Neuron (in vitro differentiated cells): ENCODE data around the gene METTL1.
"Not testable (repeated sequence)": the region's sequence is repeated elsewhere in the genome, so short reads cannot be mapped to it uniquely, and the experiment has no call there.

Experiments used
- H2AFZ ChIP-seq: one replicate; pipeline ENCODE4 v1.6.1; 2013; ENCODE audit warnings: low read depth, mild to moderate bottlenecking, inconsistent platforms, low read length, moderate library complexity
- H3K27me3 ChIP-seq: one replicate; pipeline ENCODE4 v1.6.1; 2013; ENCODE audit warnings: low read length; ENCODE audit not compliant: insufficient read depth
- H3K36me3 ChIP-seq: one replicate; pipeline ENCODE4 v1.6.1; 2013; ENCODE audit warnings: low read length; ENCODE audit not compliant: insufficient read depth
- H3K4me1 ChIP-seq: one replicate; pipeline ENCODE4 v1.6.1; 2013; ENCODE audit warnings: low read length; ENCODE audit not compliant: insufficient read depth
- H3K4me3 ChIP-seq: 2 replicates; pipeline ENCODE4 v1.5.1; 2013; ENCODE audit warnings: mild to moderate bottlenecking, low read length, moderate library complexity
- H3K9me3 ChIP-seq: one replicate; pipeline ENCODE4 v1.6.1; 2013; ENCODE audit warnings: low read length

Gene METTL1

DNA sequence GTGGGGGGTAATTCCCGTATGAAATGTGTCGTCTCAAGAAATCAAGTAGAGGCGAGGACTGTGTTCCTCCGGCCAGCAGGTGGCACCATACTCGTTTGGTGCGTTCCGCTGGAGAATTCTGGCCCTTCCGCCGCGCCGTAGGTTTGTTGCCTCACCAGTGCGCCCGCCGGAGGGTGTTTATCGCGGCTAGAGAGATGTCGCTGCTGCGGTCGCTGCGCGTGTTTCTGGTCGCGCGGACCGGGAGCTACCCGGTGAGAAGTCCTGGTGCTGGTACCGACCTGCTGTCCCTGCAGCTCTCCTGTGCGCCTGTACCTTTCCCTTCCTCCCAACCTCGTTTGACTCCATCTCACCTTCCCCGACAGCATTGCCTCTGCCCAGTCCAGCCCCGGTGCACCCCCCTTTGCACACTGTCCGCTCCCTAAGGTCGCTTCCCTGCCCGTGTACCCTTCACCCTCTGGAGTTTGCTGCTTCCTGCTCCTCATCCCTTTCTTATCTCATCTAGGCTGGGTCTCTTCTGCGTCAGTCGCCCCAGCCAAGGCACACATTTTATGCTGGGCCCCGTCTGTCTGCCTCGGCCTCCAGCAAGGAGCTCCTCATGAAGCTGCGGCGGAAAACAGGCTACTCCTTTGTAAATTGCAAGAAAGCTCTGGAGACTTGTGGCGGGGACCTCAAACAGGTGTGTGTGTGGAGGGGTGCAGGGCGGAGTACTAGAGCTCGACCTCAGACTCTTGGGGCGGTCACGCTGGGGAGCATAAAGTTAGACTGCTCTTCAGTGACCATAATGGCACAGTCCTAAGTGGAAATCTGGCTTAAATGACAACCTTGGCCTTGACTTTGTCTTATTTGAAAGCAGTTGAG lies 10.9 kb upstream of the METTL1 start, which contains the start of gene TSFM:
Gene TSFM, plus strand, starts transcription at position 180 of the 858 bp plus-strand sequence. Its CDS starts 15 bp downstream, at position 195.
- no peaks in the 10 kb centered on the region for H3K27me3 ChIP-seq
- peak within 1 kb of the TSS; percentile 94 for H3K4me3 ChIP-seq
- H3K4me1 ChIP-seq = peaks cover 5% of the 10 kb centered on the region
- peak within 1 kb of the TSS; percentile 78 for H2AFZ ChIP-seq
- H3K36me3 ChIP-seq = peaks cover 31% of the 10 kb centered on the region
- H3K9me3 ChIP-seq = no peaks in the 10 kb centered on the region

- Histone ChIP-seq H3K4me1 (peaks cover 5% of the 10 kb centered on the region), H2AFZ (no peak overlapping the region), H3K9me3 (no peaks in the 10 kb centered on the region), H3K4me3 (peak overlapping the region; percentile 94), H3K27me3 (no peaks in the 10 kb centered on the region), H3K36me3 (peaks cover 28% of the 10 kb centered on the region)
These were observed 10.3 kb upstream of the METTL1 start for GRCh38 chr12:57782243-57782607.

DNA sequence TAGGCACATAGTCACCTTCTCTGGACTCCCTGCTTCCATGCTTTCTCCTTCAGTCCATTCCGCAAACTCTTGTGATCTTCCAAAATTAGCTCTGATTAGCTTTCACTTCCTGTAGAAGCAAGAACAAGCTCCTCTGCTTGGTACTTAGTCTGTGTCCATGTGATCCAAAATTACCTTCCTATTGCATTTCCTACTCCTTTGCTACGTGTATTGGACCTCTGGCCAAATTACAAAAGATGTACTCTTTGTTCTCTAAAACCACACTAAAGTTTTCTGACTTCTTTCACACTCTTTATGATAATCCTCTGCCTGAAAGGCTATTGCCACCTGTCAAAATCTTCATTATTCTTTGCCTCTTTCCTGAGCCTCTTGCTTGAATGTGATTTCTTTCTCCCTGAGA lies 9.9 kb upstream of the METTL1 start:
- Histone ChIP-seq H3K27me3 (no peaks in the 10 kb centered on the region), H3K36me3 (peaks cover 23% of the 10 kb centered on the region)

GRCh38 chr12:57781244-57781643 lies 9.3 kb upstream of the METTL1 start:
- no peaks in the 10 kb centered on the region for H3K27me3 ChIP-seq
- H3K4me3 ChIP-seq = no peak overlapping the region
- H3K4me1 ChIP-seq = peaks cover 5% of the 10 kb centered on the region
- H3K36me3 ChIP-seq = peaks cover 19% of the 10 kb centered on the region
- no peaks in the 10 kb centered on the region for H3K9me3 ChIP-seq
- no peak overlapping the region for H2AFZ ChIP-seq

More for the DNA sequence above, 9.9 kb upstream of the METTL1 start:
- H3K4me1 ChIP-seq = peaks cover 5% of the 10 kb centered on the region
- H3K9me3 ChIP-seq = no peaks in the 10 kb centered on the region
- no peak overlapping the region for H3K4me3 ChIP-seq
- H2AFZ ChIP-seq = no peak overlapping the region

DNA sequence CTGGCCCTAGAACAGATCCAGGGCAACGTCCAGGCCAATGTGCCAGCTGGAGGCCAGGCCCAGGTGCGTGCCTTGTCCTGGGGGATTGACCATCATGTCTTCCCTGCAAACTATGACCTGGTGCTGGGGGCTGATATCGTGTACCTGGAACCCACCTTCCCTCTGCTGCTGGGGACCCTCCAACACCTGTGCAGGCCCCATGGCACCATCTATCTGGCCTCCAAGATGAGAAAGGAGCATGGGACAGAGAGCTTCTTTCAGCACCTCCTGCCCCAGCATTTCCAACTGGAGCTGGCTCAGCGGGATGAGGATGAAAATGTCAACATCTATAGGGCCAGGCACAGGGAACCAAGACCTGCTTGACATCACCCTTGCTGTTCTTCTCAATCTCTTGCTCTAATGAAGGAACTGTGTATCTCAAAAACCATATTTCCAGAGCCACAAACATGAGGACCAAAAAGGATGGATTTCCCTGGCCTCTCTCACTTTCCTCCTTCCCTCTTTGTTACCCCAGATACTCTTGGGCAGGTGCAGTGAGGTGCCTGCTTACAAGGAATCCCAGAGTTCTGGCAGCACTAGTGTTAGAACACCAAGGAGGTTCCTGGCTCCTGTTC lies 8.5 kb upstream of the METTL1 start:
- H3K4me3 ChIP-seq = no peak overlapping the region
- H3K4me1 ChIP-seq = peaks cover 5% of the 10 kb centered on the region
- H2AFZ ChIP-seq = no peak overlapping the region
- no peaks in the 10 kb centered on the region for H3K27me3 ChIP-seq
- H3K9me3 ChIP-seq = no peaks in the 10 kb centered on the region
- H3K36me3 ChIP-seq = peaks cover 10% of the 10 kb centered on the region

DNA sequence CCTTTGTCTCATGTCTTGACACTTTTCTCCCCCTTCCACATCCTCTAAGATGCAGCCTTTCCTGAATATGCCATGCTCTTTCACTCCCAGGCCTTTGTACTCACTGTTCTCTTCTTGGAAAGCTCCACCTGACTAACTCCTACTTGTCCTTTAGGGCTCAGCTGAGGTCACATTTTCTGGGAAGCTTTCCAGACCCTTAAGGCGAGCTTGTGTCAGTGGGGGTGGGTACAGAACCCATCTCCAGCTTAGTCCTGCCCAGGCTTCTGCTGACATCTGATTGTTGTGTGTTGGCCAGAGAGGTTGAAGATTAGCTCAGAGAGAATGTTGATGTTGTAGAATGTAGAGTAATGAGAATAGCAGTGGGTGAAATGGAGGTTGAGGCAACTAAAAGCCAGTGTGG lies 7.8 kb upstream of the METTL1 start:
- Histone ChIP-seq H3K9me3 (no peaks in the 10 kb centered on the region), H3K36me3 (peaks cover 9% of the 10 kb centered on the region)

DNA sequence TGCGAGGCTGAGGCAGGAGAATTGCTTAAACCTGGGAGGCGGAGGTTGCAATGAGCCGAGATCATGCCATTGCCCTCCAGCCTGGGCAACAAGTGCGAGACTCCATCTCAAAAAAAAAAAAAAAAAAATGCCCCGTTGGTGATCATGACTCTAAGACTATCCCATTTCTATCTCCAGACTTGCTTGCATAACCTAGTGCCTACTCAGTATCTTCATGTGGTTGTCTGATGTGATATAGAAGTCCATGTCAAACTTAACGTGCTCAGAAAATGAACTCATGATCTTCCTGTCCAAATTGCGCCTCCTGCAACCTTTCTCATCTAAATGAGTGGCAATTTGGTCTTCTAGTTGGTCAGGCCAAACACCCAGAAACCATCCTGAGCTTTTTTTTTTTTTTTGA lies 6.0 kb upstream of the METTL1 start:
- H3K9me3 ChIP-seq = no peaks in the 10 kb centered on the region

More for the DNA sequence above, 7.8 kb upstream of the METTL1 start:
- Histone ChIP-seq H2AFZ (no peak overlapping the region), H3K27me3 (no peaks in the 10 kb centered on the region), H3K4me3 (no peak overlapping the region), H3K4me1 (peaks cover 5% of the 10 kb centered on the region)

GRCh38 chr12:57777367-57777766 lies 5.5 kb upstream of the METTL1 start:
- Histone ChIP-seq H3K27me3 (no peaks in the 10 kb centered on the region), H3K4me1 (peaks cover 5% of the 10 kb centered on the region), H3K9me3 (no peaks in the 10 kb centered on the region), H3K36me3 (peaks cover 6% of the 10 kb centered on the region), H2AFZ (no peak overlapping the region), H3K4me3 (no peak overlapping the region)

More for the DNA sequence above, 6.0 kb upstream of the METTL1 start:
- peaks cover 6% of the 10 kb centered on the region for H3K36me3 ChIP-seq
- no peaks in the 10 kb centered on the region for H3K27me3 ChIP-seq
- no peak overlapping the region for H2AFZ ChIP-seq
- H3K4me1 ChIP-seq = peaks cover 3% of the 10 kb centered on the region
- H3K4me3 ChIP-seq = no peak overlapping the region

GRCh38 chr12:57776247-57776587 lies 4.3 kb upstream of the METTL1 start:
- Histone ChIP-seq H2AFZ (no peak overlapping the region), H3K4me1 (peaks cover 8% of the 10 kb centered on the region), H3K36me3 (peaks cover 6% of the 10 kb centered on the region), H3K9me3 (no peaks in the 10 kb centered on the region), H3K27me3 (no peaks in the 10 kb centered on the region), H3K4me3 (no peak overlapping the region)

GRCh38 chr12:57775563-57776246 lies 3.8 kb upstream of the METTL1 start:
- H3K9me3 ChIP-seq = no peaks in the 10 kb centered on the region
- peaks cover 6% of the 10 kb centered on the region for H3K36me3 ChIP-seq
- H3K4me3 ChIP-seq = no peak overlapping the region
- H2AFZ ChIP-seq = no peak overlapping the region
- H3K4me1 ChIP-seq = peaks cover 12% of the 10 kb centered on the region
- no peaks in the 10 kb centered on the region for H3K27me3 ChIP-seq

GRCh38 chr12:57775044-57775443 lies 3.1 kb upstream of the METTL1 start:
- H3K36me3 ChIP-seq = peaks cover 8% of the 10 kb centered on the region
- H3K9me3 ChIP-seq = no peaks in the 10 kb centered on the region
- H2AFZ ChIP-seq = no peak overlapping the region
- no peaks in the 10 kb centered on the region for H3K27me3 ChIP-seq
- no peak overlapping the region for H3K4me3 ChIP-seq
- peaks cover 12% of the 10 kb centered on the region for H3K4me1 ChIP-seq

- peaks cover 12% of the 10 kb centered on the region for H3K4me1 ChIP-seq
- not testable (repeated sequence) for H3K36me3 ChIP-seq, H2AFZ ChIP-seq, H3K27me3 ChIP-seq, H3K9me3 ChIP-seq, H3K4me3 ChIP-seq
These were observed 2.7 kb upstream of the METTL1 start for GRCh38 chr12:57774634-57775033.
